GM21529 (cell line): ENCODE results near the gene CHD9NB.
"Not testable (repeated sequence)": the region's sequence is repeated elsewhere in the genome, so short reads cannot be mapped to it uniquely, and the experiment has no call there.

Experiments used
- ATAC-seq: cut with Tn5 transposase; IDR thresholded peaks from one replicate; pipeline ENCODE4 v1.9.1; 2021; ENCODE audit not compliant: unreplicated experiment

Gene CHD9NB

DNA sequence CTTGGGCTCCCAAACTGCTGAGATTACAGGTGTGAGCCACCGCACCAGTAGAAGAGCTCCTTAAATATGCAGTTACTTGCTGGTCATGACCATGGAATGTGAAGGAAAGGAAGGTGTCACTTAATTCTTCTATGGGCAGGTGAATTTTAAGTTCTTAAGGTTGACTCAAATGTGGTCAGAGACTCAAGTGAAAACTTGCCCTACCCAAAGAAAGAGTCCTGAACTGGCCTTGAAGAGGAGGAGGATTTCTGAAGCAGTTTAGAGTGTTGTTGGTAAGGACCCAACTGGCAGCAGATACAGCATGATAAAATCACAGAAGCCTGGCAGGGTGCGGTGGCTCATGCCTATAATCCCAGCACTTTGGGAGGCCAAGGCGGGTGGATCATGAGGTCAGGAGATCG lies 31.4 kb upstream of the CHD9NB start:
- ATAC-seq: no peak

DNA sequence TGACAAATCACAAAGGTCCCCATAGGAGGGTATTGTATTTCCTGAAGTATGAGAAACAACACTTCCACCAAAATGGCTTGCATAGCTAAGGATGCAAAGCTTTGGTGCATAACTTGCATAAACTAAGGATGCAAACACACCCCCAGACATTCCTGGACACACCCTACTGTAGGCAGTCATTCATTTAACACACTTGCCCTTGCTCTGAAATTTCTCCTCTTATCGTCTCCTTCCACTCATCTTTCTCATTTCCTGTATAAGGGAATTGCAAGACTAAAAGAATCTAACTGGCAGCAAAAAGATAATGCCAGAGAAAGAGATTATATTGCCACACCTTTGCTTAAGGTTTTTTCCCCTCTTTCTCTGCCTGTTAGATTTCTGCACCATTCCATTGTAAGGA lies 30.4 kb upstream of the CHD9NB start:
- no peak for ATAC-seq

DNA sequence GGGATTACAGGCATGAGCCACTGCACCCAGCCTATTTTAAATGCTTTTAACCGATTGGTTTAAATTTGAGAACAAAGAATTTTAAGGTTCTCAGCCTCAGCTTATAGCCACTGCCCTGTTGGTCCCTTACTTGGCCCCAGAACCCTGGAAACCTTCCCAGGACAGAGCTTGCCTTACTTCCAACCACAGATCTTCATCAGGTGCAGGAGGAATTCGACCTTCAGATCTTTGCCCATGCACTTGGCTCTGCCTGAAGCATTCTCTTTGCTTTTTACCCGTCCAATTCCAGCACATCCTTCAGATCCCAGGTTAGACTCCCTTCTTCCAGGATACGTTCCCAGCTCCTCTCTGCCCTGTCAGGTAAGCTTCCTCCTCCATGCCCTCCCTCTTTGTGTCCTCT lies 29.8 kb upstream of the CHD9NB start:
- no peak for ATAC-seq

DNA sequence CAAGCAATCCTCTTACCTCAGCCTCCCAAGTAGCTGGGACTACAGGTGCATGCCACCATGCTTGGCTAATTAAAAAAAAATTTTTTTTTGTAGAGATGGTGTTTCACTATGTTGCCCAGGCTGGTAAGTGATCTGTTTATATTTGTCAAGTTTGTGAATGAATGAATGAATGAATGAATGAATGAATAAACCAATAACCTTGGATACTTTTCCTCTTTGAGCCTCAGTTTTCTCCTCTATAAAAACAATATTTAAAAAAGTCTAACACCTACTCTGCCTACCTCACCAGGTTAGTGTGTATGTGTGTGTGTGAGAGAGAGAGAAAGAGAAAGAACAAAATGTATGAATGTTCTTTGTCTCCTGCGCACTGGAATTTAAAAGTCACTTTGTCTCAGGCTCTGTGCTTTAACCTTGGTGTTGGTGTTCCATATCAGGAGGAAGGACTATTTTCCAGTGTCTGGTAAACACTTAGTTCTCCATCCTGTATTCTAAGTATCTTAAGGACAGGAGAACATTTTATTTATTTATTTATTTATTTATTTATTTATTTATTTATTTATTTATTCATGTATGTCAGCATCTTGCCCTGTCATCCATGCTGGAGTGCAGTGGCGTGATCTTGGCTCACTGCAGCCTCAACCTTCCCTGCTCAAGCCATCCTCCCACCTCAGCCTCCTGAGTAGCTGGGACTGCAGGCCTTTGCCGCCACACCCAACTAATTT lies 29.1 kb upstream of the CHD9NB start:
- no peak for ATAC-seq

DNA sequence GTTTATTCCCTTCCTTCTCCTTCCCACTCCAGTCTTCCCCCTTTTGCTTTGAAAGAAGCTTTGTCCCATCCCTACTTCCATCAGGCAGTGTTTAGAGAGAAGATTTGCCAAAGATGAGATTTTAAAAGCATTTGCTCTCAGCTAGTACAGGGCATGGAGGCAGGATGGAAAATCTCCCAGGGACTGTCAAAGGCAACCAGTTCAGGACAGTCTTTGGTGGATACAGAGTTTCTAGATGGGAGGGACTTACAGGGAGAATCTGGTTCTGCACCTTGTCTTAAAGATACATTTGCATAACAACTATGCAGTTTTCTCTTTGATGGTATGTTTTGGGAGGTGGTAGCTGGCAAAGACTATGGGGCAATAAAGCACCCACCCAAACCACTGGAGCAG lies 28.3 kb upstream of the CHD9NB start:
- no peak for ATAC-seq

DNA sequence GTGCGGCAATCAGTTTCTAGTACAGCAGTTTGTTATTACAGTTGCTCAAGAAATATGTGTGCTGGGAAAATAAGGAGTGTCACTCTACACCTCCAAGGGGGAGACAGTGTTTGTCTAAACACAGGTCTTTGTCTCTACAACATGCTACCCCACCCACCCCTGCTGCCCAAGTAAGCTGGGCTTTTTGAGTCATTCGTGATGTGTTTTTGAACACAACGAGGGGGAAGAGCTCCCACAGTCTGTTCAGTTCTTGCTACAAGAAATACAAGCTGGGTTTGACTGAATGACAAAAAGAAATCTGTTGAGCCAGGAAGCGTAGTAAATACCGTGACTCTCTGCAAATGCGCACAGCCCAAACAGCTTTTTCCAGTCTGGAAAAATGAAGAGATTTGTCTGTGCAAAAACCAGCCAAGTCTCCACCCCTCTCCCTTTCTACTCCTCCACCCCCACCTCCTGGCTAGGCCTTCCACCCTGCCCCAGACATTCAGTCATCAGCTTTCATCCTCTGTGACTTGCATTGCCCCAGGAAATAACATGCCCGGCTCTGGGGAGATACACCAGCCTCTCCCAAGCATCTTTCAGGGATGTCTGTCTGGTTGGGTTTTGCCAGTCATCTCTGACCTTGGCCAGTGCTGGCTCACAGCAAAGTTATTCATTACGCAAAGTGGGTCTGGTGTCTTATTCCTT lies 27.8 kb upstream of the CHD9NB start:
- no peak for ATAC-seq

DNA sequence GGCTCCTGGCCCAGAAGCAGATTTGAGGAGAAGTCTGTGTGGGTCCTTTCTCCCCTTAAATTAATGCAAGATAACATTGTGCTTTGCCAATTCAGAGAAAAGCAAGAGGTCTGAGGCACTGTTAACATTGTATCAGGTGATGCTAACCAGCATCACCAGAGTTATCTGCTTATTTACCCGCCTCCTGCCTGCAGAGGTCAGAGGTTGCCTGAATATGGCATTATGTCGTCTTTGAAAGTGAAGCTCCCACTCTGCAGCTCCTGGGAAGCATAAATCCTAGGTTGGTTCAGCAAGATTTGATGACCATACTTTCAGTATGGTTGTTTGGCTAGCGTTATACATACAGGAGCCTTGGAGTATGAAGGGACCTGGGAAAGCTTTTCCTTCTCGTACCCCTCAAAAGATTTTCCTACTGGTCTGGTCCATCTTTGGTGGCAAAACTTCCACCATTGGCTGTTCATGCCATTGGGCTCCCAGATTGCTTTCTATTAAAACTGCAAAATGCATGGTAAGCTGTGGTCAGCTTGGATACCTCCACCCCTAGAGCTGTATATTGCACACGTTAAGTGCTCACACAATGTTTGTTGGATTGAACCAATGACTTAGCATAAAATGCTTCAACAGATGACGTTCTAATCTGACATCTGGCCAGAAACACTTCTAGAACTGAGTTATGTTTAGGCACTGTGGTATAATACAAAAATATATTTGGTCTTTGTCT lies 26.2 kb upstream of the CHD9NB start:
- ATAC-seq: no peak

DNA sequence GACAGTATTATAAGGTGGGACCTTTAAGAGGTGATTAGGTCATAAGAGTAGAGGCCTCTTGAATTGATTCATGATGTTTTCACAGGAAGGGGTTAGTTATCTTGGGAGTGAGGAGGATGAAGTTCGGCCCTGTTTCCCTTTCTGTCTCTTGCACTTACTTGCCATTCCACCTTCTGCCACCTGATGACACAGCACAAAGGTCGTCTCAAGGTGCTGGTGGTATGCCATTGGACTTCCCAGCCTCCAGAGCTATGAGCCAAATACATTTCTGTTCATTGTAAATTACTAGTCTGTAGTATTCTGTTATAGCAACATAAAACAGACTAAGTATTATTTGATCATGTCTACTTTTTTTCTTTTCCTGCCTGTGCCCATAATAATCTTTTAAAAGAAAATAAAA lies 25.6 kb upstream of the CHD9NB start:
- ATAC-seq: no peak

DNA sequence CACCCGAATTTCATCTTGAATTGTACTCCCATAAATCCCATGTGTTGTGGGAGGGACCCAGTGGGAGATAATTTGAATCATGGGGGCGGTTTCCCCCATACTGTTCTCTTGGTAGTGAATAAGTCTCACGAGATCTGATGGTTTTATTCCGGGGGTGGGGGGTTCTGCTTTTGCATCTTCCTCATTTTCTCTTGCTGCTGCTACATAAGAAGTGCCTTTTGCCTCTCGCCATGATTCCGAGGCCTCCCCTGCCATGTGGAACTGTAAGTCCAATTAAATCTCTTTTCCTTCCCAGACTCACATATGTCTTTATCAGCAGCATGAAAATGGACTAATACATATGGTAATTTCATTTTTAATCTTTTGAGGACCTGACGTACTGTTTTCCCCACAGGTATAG lies 22.8 kb upstream of the CHD9NB start:
- ATAC-seq: not testable (repeated sequence)

DNA sequence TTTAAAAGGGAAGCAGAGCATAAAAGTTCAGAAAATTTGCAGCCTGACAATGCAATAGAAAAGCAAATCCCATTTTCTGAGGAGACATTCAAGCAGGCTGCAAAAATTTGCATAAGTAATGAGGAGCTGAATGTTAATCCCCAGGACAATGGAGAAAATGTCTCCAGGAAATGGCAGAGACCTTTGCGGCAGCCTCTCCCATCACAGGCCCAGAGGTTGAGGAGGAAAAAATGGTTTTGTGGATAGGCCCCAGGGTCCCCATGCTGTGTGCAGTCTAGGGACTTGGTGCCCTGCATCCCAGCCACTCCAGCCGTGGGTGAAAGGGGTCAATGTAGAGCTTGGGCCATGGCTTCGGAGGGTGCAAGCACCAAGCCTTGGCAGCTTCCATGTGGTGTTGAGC lies 21.6 kb upstream of the CHD9NB start:
- ATAC-seq: not testable (repeated sequence)

DNA sequence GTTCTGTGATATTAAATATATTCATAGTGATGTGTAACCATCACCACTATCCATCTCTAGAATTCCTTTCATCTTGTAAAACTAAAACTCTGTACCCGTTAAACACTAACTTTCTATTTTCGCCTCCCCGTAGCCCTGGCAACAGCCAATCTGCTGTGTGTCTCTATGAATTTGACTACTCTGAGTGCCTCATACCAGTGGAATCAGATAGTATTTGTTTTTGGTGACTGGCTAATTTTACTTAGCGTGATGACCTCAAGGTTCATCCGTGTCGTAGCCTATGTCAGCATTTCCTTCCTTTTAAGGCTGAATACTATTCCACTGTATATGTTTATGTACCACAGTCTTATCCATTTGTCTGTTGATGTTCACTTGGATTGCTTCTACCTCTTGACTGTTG lies 20.3 kb upstream of the CHD9NB start:
- no peak for ATAC-seq

DNA sequence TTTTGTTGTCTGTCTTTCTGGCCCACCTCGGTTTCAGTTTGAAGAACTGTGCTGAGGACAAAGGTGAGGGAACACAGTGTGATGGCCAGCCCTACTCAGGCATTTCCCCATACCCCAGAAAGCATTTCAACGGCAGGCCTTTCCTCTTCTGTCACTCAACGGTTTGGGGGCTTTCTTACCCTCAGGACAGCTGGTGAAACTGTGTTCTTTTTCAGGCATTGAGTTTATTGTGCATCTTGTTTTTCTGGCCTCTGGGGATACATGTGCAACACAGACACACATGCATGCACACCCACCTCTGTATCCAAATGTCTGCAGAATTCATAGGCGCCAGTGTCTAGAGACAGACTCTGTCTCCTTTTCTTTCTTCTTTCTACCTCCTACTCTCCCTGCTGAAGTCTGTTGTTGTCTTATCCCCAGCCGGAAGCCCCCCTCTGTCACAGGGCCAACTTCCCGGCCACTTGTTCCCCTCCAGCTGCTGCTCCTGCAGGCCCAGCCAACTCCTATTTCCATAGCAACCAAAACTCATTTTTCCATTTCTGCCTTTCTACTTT lies 19.1 kb upstream of the CHD9NB start:
- ATAC-seq: peak; percentile 59

DNA sequence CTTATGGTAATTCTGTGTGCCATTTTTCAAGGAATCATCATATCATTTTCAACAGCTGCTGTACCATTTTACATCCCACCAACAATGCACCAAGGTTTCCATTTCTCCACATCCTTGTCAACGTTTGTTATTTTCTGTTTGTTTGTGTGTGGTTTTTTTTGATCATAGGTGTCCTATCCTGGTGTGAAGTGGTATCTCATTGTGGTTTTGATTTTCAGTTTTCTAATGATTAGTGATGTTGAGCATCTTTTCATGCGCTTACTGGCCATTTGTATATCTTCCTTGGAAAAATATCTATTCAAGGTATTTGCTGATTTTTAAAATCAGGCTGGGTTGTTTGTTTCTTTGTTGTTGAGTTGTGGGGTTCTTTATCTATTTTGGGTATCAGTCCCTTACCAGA lies 17.1 kb upstream of the CHD9NB start:
- ATAC-seq: no peak

DNA sequence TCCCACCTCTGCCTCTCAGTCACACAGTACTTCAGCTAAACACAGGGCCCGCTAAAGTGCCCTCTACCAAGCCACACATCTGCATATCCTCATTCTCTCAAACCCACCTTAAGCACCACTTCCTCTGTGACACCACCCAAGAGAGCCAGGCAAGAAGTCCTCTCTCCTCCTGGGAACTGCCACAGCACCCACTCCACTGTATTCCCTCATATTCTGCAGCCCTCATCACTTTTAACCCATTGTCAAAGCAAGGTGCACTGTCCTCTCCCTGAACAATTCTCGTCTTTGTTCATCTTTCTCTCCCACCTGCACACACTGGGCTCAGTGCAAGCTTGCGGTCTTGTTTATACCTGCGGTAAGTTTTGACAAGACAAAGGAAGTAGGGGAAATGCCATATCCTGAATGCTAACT lies 15.7 kb upstream of the CHD9NB start:
- peak; percentile 40 for ATAC-seq

DNA sequence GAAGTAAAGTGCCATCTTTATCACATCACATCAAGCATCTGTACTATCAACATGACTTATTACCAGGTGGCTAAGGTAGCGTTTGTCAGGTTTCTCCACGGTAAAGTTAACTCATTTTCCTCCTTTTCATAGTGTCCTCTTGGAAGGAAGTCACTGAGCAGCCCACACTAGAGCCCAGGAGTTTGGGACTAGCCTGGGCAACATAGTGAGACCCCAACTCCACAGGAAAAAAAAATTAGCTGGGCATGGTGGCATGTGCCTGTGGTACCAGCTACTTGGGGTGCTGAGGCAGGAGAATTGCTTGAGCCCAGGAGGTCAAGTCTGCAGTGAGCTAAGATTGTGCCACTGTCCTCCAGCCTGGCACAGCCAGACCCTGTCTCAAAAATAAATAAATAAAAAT lies 15.0 kb upstream of the CHD9NB start:
- no peak for ATAC-seq

DNA sequence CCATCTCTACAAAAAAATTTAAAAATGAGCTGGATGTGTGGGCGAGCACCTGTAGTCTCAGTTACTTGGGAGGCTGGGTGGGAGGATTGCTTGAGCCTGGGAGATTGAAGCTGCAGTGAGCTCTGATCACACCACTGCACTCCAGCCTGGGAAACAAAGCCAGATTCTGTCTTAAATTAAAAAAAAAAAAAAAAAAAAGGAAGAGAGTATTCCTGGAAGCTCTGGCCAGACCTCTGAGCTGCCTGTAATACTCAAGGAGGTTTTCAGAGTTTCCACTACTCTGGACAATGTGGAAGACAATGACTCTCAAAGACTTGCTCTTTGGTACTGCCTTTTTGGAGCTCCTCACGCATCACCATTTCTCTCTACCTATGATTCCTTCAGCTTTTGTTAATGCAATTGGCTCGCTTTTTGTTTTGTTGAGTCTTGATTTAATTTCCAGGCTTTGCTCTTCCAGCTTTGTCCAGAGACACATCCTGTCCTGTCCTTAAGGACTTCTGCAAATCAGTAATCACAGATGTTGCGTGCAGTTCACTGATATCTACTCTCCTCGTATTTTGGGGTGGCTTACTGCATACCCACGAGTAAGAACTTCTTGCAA lies 12.9 kb upstream of the CHD9NB start:
- ATAC-seq: no peak

DNA sequence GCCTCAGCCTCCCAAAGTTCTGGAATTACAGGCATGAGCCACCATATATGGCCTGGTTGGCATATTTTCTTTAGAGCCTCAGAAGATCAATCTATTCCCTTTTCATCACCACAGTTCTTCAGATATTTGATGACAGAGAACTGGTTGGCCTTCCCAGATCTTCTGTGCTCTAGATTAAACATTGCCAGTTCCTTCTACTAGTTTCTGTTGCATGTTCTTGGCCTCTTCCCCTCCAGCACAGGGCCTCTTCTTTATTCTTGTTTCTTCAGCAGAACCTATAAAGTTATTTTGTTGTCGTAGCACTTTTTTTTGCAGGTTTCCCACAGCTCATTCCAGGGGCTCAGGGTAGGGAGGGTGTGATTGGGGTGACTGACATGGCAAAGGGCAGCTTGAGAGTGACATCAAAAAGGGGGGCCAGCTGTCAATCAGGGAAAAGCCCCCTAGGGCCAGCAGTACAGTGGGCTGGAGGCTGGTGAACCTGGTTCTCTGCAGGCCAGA lies 11.4 kb upstream of the CHD9NB start:
- no peak for ATAC-seq

DNA sequence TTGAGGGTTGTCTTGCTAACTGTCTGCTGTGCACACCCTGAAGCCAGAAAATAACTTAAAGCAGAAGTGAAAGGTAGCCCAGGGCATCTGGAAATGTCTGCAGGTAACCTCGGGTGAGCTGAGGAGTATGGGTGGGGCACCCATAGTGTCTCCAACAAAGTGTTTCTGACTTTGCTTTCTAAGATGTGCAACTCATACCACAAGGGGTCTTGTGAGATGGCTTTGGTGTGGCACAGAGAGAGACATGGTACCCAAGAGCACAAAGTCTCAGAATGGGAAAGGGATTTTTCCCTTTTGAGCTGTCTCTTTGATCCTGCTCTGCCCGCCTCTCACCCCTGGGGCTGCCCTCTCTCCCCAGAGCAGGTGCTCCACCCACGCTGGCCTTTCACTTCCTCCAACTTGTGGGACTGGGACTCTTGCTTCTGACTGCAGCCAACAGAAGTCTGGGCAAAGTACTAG lies 9.0 kb upstream of the CHD9NB start:
- peak; percentile 83 for ATAC-seq

DNA sequence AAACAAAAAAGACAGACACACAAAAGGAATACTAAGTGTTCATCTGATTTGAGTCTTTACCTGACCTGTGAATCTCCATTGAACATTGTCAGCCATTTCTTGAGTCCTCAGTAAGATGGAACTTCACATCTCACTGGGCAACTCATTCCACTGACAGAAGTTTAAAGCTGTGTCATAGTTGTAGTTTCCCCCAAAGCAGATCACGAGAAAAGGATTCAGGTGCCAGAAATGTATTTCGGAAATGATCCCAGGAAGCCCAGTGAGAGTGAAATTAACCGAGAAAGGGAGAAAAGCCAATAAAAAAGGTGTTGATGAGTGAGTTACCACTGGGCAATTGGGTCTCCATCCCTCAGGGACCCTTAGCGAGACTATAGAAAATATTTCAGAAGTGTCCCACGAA lies 8.6 kb upstream of the CHD9NB start:
- ATAC-seq: peak; percentile 37

DNA sequence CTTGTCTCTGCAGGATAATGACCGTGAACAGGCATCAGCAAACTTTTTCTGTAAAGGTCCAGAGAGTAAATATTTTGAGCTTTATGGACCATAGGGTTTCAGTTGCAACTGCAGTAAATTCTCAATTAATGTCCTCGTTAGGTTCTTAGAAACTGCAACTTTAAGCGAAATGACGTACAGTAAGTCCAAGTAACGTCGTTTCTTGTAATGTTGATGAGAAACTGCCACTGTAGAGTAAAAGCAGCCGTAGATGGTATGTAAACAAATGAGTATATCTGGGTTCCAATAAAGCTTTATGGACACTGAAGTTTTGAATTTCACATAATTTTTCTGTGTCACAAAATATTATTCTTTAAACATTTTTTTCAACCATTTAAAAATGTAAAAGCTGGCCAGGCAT lies 7.0 kb upstream of the CHD9NB start:
- no peak for ATAC-seq

DNA sequence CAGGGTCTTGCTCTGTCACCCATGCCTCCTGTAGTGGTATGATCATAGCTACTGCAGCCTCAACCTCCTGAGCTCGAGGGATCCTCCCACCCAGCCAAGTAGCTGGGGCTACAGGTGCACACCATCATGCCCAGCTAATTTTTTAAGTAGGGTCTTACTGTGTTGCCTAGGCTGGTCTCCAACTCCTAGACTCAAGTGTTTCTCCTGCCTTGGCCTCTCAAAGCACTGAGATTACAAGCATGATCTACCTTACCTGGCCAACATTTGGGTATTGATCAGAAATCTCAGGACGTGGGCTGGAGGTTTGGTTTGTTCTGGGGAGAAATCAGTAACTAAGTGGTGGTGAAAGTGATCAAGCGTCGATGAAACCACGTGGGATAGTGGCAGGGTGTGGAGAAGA lies 6.2 kb upstream of the CHD9NB start:
- no peak for ATAC-seq
